PC-9 (cell line): ENCODE data around the gene SPATA12. TPM values are rescaled to one million over a fixed set of nuclear protein-coding genes. Genes with fewer than 3 reads are reported as not detected.
"Not testable (repeated sequence)": the region's sequence is repeated elsewhere in the genome, so short reads cannot be mapped to it uniquely, and the experiment has no call there.

Experiments used
- BruUV-seq: library from RNA; stranded (reverse); fragments of 400-500 nt; replicated peaks from 2 replicates; lab custom pipeline; 2021; lab: Mats Ljungman, UMichigan
- CTCF ChIA-PET: fragments of 300-600 bp; sonication (Branson Sonifier 250); formaldehyde crosslinking; loops from one replicate; lab custom pipeline; 2022; ENCODE audit warnings: antibody characterized with exemption; lab: Charles Lee
- POLR2A ChIA-PET: fragments of 300-600 bp; sonication (Branson Sonifier 250); formaldehyde crosslinking; loops from one replicate; lab custom pipeline; 2022; ENCODE audit warnings: antibody characterized with exemption; ENCODE audit not compliant: unreplicated experiment; lab: Charles Lee
- DNase-seq, 2 experiments: peaks; one replicate each; pipeline versions ENCODE4 v3.0.0 to v3.0.0-alpha.2; 2015 to 2022; ENCODE audit warnings: mixed read lengths in 1 of 2
- H2AFZ ChIP-seq: fragments of 200-600 bp; sonication (generic); 2 replicates; pipeline ENCODE4 v1.8.1; 2017; ENCODE audit warnings: antibody characterized with exemption
- H3F3A ChIP-seq: fragments of 200-600 bp; sonication (generic); 2 replicates; pipeline ENCODE4 v1.8.1; 2017; ENCODE audit warnings: antibody characterized with exemption, mild to moderate bottlenecking, low read depth; ENCODE audit not compliant: insufficient read depth
- H3K27ac ChIP-seq: fragments of 200-600 bp; sonication (generic); 2 replicates; pipeline ENCODE4 v1.6.1; 2016; ENCODE audit warnings: mixed run types
- H3K27me3 ChIP-seq: fragments of 200-600 bp; sonication (generic); 2 replicates; pipeline ENCODE4 v1.6.1; 2016; ENCODE audit warnings: low read depth, mixed run types; ENCODE audit not compliant: insufficient read depth
- H3K36me3 ChIP-seq: fragments of 200-600 bp; sonication (generic); 2 replicates; pipeline ENCODE4 v1.6.1; 2016; ENCODE audit warnings: low read depth, mixed run types
- H3K4me1 ChIP-seq: fragments of 200-600 bp; sonication (generic); replicated peaks from 2 replicates; pipeline ENCODE4 v1.6.1; 2016; ENCODE audit warnings: mixed run types; ENCODE audit not compliant: insufficient read depth
- H3K4me2 ChIP-seq: fragments of 200-600 bp; sonication (generic); 2 replicates; pipeline ENCODE4 v1.6.1; 2017; ENCODE audit warnings: mixed run types
- H3K4me3 ChIP-seq: fragments of 200-600 bp; sonication (generic); 2 replicates; pipeline ENCODE4 v1.6.1; 2016; ENCODE audit warnings: mixed run types
- H3K79me2 ChIP-seq: fragments of 200-600 bp; sonication (generic); 2 replicates; pipeline ENCODE4 v1.6.1; 2017; ENCODE audit warnings: low read depth, mixed run types
- H3K9me2 ChIP-seq: fragments of 200-600 bp; sonication (generic); 2 replicates; pipeline ENCODE4 v1.8.1; 2017; ENCODE audit warnings: mild to moderate bottlenecking; ENCODE audit not compliant: insufficient read depth
- H3K9me3 ChIP-seq: fragments of 200-600 bp; sonication (generic); 2 replicates; pipeline ENCODE4 v1.8.1; 2016; ENCODE audit warnings: low read depth; ENCODE audit not compliant: insufficient read depth
- H4K20me1 ChIP-seq: fragments of 200-600 bp; sonication (generic); 2 replicates; pipeline ENCODE4 v1.8.1; 2017; ENCODE audit not compliant: insufficient read depth
- CTCF ChIP-seq: fragments of 200-600 bp; sonication (generic); conservative IDR thresholded peaks from 2 replicates; pipeline ENCODE4 v1.6.1; 2017; ENCODE audit warnings: mixed run types, antibody characterized with exemption, mild to moderate bottlenecking, moderate library complexity
- EZH2 ChIP-seq: fragments of 200-600 bp; sonication (generic); IDR thresholded peaks from 2 replicates; pipeline ENCODE4 v1.8.0; 2017; ENCODE audit warnings: antibody characterized with exemption, low read depth
- intact Hi-C: fragments of 100-400 bp; cut with micrococcal nuclease; formaldehyde crosslinking; loops from one replicate; pipeline ENCODE4 v1.10.0; 2022; ENCODE audit not compliant: unreplicated experiment
- total RNA-seq: library from RNA; stranded (reverse); gene quantifications from 2 replicates; pipeline ENCODE4 v1.2.3, GENCODE V29; 2021

Gene SPATA12
- total RNA-seq, 1 experiment from 2014 or later: 0.57 TPM

- Histone ChIP-seq H3K79me2 (peaks cover 10% of the 10 kb centered on the region), H3K4me2 (no peak overlapping the region), H3K27ac (peak overlapping the region; percentile 97), H4K20me1 (no peaks in the 10 kb centered on the region), H3K36me3 (no peaks in the 10 kb centered on the region), H3K27me3 (no peaks in the 10 kb centered on the region), H3K9me2 (no peaks in the 10 kb centered on the region), H3K4me3 (no peak overlapping the region), H3F3A (peaks cover 18% of the 10 kb centered on the region; the same call in 1 of the 2 replicates), H3K9me3 (no peaks in the 10 kb centered on the region), H3K4me1 (peaks cover 44% of the 10 kb centered on the region), H2AFZ (no peak overlapping the region)
- intact Hi-C loops: no loop called here
- DNase-seq: no peak
- CTCF ChIA-PET: interaction anchor here (0.7 kb wide), 1 partner anchor 22 kb away, joined by 8 read pairs; no protein-coding TSS in a partner anchor
- no TSS peak for BruUV-seq
- TF ChIP-seq EZH2: no peak
- no peak for TF ChIP-seq CTCF
- POLR2A ChIA-PET: interaction anchor here (0.6 kb wide), 1 partner anchor 19 kb away, joined by 5 read pairs; no protein-coding TSS in a partner anchor
Measured at GRCh38 chr3:57082481-57082880, 22.0 kb downstream of the SPATA12 start.

GRCh38 chr3:57083266-57083995, 23.0 kb downstream of the SPATA12 start:
- H3K79me2 ChIP-seq, BruUV-seq, H3K9me2 ChIP-seq, H4K20me1 ChIP-seq, H3K27me3 ChIP-seq, H3K9me3 ChIP-seq, H3K36me3 ChIP-seq, H3K4me3 ChIP-seq: not testable (repeated sequence)
- DNase-seq: peak; percentile 69 to 84
- peaks cover 18% of the 10 kb centered on the region; the same call in 1 of the 2 replicates for H3F3A ChIP-seq
- ChIA-PET CTCF (interaction anchor here (0.6 kb wide), 2 partner anchors 12 to 401 kb away, joined by 4 to 5 read pairs; partner anchors contain the start of gene TASOR), POLR2A (interaction anchor here (0.5 kb wide), 1 partner anchor 33 kb away, joined by 10 read pairs; no protein-coding TSS in a partner anchor)
- intact Hi-C loops: loop anchor here (1.0 kb wide), 1 partner anchor 76 kb away; no protein-coding TSS in a partner anchor
- peak overlapping the region; percentile 97 for H3K27ac ChIP-seq
- H3K4me2 ChIP-seq: peak overlapping the region; percentile 58
- peaks cover 40% of the 10 kb centered on the region for H3K4me1 ChIP-seq
- 0 out of 2 replicates have a peak overlapping the region, but pooled peaks have one; percentile 49 for H2AFZ ChIP-seq

- Histone ChIP-seq H3K4me2 (no peak overlapping the region), H2AFZ (no peak overlapping the region)
- CTCF ChIA-PET: no interaction called here
Measured at GRCh38 chr3:57085211-57085610, 24.7 kb downstream of the SPATA12 start.

More at GRCh38 chr3:57085211-57085610, 24.7 kb downstream of the SPATA12 start:
- peaks cover 35% of the 10 kb centered on the region for H3K4me1 ChIP-seq
- POLR2A ChIA-PET: no interaction called here
- no peaks in the 10 kb centered on the region for H4K20me1 ChIP-seq
- H3K4me3 ChIP-seq: no peak overlapping the region
- no peak overlapping the region for H3K27ac ChIP-seq
- H3K9me3 ChIP-seq: no peaks in the 10 kb centered on the region
- intact Hi-C loops: no loop called here
- H3K9me2 ChIP-seq: no peaks in the 10 kb centered on the region
- BruUV-seq: no TSS peak
- DNase-seq: no peak
- TF ChIP-seq CTCF (no peak), EZH2 (no peak)
- peaks cover 18% of the 10 kb centered on the region; the same call in 1 of the 2 replicates for H3F3A ChIP-seq
- H3K79me2 ChIP-seq: no peaks in the 10 kb centered on the region
- no peaks in the 10 kb centered on the region for H3K36me3 ChIP-seq
- H3K27me3 ChIP-seq: no peaks in the 10 kb centered on the region
